NCI-H2171 treated with DMSO at 0.1 percent for 48 hours (cell line): Measurements from ENCODE around the gene FHOD3.

Experiments used
- DNase-seq: peaks from one replicate; lab custom pipeline; 2025; lab: John Stamatoyannopoulos, UW

FHOD3 gene

DNA sequence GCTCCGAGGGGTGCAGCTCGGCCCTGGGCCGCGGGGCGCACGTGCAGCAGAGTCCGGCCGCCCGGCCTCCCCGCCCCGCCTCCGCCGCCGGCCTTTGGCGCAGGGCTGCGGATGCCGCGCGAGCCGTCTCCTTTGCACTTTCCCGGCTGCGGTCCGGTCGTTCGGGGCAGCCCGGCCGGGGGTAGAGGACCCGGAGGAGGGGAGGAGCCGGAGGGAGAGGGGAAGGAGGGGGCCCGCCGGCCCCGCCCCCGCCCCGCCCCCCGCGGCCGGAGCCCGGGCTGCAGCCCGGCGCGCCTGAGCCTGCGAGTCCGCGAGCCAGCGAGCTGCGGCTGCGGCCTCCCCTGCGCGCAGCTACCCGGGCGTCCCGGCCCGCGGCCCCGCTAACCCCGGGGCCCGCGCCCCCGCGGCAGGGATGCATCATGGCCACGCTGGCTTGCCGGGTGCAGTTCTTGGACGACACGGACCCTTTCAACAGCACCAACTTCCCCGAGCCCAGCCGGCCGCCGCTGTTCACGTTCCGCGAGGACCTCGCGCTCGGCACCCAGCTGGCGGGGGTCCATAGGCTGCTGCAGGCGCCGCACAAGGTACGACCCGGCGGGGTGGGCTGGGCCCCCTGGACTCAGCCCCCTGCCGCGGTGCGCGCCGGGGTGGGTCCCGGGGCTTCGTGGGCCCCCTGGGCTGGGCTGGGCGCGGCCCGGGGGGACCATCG lies at the start of gene FHOD3:
FHOD3 (plus strand) TSS at position 297 of the 709 bp plus-strand sequence; CDS start at position 420, 123 bp downstream.
- peak; percentile 68 for DNase-seq

- DNase-seq: peak; percentile 20
Measured at GRCh38 chr18:36249392-36249791, 48.1 kb upstream of the FHOD3 start.

- DNase-seq: peak; percentile 43
Measured at GRCh38 chr18:36250827-36251226, 46.7 kb upstream of the FHOD3 start.

DNA sequence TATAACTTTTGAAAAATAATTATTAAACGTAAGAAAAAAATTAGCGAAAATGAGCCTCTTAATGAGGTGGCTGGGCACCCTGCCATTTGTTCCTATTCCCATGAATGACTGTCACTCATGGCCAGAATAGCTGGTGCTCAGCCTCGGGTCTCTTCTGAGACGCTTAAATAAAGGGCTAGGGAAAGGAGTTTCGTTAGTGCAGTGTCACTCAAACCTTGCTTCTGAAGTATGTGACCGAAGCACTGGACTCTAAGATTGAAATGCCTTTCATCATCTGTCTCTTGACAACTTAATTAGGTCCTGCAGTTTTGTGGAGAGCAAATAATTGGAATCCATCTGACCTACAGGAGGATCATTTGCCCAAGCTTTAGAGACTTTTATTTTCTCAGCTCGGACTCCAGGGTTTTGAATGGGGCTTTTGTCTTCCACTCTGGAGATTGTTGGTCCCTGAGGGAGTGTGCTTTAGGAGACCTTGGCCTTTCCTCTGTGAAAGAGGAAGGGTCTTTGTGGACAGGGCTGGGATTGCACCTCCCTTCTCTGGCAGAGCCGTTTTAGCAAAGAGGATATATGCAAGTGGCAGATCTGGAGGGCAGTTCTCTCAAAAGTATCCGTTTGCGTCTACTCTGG lies 42.3 kb upstream of the FHOD3 start:
- no peak for DNase-seq

- no peak for DNase-seq
Measured at GRCh38 chr18:36256094-36256493, 41.4 kb upstream of the FHOD3 start.

DNA sequence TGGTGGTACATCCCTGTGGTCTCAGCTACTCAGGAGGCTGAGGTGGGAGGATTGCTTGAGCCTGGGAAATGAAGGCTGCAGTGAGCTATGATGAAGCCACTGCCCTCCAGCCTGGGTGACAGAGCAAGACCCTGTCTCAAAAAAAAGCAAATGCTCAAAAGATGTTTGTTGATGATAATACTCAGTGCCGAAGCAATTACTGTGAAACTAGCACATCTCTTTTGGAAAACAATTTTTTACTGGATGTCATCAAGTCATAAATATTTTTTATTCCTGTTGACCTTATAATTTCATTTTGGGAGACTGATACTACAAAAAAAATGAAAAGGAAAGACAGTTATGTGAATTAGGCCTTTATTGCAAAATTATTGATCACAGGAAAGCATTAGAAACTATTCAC lies 34.5 kb upstream of the FHOD3 start:
- DNase-seq: no peak

GRCh38 chr18:36264283-36264682 lies 33.2 kb upstream of the FHOD3 start:
- DNase-seq: no peak

DNA sequence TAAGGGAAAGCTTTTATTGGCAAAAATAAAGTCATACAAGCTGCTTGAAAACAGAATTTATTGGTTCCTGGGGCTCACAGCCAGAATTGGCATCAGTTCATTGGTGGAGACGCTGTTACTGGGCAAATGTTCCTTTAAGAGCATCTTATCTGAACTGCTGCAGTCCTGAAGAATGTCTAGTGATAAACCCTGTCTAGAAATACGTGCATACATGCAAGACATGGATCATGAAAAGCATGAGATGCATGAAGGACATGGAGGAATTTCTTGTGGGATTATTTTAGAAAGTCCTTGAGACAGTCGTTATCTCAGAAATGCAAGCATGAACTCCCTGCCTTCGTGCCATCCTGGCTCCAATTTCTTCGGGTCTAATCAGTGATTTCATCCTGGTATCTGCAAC lies 32.5 kb upstream of the FHOD3 start:
- DNase-seq: no peak

- no peak for DNase-seq
Measured at GRCh38 chr18:36269157-36269556, 28.4 kb upstream of the FHOD3 start.

DNA sequence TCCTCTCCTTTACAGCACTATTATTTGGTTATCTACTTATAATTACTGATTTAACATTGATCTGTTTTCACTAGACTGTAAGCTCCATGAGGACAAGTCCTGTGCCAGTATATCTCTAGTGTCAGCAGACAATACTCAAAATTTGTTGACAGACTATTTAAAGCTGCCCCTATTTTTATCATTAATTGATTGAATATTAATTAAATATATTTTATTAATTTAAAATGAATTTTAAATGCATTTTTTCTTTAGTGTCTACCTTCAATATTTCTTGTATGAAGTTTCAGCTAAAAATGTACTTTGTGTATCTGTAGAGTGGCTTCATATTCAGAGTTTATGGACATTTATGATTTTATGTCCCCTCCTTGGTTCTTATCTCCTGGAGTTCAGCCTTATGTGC lies 26.4 kb upstream of the FHOD3 start:
- no peak for DNase-seq

DNA sequence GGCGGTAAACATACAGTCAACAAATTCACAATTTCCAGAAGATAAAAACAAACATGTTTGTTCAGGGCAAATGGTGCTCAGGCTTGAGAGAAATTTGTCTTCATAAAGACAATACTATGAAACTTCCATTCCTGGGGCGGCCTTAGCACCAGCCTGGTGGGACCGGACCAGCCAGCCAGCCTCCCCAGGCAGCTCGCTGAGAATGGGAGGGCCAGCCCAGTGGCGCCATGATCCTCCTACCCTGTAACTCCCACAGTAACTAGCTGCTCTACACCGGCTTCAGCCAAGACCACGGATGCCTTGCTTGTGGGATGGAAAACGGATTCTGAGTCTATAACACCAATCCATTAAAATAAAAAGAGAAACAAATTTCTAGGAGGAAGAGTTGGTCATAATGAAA lies 24.2 kb upstream of the FHOD3 start:
- DNase-seq: no peak

DNA sequence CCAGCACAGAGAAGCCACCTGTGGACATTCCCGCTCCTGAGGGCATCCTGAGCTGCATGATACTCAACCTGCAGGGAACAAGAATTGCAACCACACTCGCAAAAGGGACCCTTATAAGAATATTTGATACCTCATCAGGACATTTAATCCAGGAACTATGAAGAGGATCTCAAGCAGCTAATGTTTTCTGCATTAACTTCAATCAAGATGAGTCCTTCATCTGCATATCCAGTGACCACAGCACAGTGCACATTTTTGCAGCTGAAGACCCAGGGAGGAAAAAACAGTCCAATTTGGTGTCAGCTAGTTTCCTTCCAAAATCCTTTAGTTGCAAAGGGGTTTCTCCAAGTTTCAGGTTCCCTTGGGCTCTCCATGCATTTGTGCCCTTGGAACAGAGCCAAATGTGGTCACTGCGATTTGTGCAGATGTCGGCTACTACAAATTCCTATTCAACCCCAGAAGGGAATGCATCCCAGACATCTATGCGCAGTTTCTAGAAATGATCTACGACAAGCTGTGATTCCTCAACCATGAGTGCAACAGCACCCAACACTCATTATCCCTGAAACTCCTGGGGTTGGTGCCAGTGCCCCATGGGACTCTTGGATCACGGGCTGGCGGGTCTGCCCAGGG lies 23.3 kb upstream of the FHOD3 start:
- no peak for DNase-seq

DNA sequence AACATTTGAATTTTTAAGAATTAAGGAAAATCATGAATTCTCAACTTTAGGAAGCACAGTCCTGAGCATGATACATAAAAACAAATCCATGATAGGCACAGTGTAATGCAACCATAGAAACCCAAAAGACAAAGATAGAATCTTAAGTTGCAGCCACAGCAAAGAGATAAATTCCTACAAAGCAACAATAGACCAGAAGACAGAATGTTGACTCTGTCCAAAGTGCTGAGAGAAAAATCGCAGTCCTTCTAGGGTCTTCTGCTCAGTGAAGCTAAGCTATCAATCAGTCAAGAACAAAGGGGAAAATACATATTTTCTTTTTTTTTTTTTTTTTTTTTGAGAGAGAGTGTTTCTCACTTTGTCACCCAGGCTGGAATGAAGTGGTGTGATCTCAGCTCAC lies 22.0 kb upstream of the FHOD3 start:
- no peak for DNase-seq

DNA sequence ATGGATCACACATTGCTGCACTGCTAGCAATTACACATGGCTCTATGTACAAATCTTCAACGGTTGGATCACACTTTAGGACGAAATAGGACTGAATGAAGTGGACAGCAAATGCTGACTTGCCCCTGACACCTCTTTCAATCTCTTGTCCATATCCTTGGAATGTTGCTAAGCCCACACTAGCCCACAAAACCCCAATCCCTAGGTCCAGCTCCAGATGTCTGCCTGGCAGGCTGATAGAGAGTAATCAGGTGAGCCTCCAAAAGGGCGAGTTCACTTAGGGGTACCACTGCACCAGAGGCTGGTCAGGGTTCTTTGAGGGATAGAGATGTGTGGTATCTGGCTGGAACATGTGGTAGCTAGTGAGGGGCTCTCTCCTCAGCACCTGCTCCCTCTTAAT lies 18.5 kb upstream of the FHOD3 start:
- DNase-seq: no peak

- DNase-seq: peak; percentile 78
Measured at GRCh38 chr18:36281936-36282335, 15.6 kb upstream of the FHOD3 start.

- DNase-seq: no peak
Measured at GRCh38 chr18:36283448-36283847, 14.1 kb upstream of the FHOD3 start.

GRCh38 chr18:36284268-36284667 lies 13.2 kb upstream of the FHOD3 start:
- no peak for DNase-seq

- DNase-seq: peak; percentile 78
Measured at GRCh38 chr18:36284671-36285295, 12.7 kb upstream of the FHOD3 start.

GRCh38 chr18:36287653-36288052 lies 9.9 kb upstream of the FHOD3 start:
- no peak for DNase-seq

- no peak for DNase-seq
Measured at GRCh38 chr18:36288689-36289088, 8.8 kb upstream of the FHOD3 start.

DNA sequence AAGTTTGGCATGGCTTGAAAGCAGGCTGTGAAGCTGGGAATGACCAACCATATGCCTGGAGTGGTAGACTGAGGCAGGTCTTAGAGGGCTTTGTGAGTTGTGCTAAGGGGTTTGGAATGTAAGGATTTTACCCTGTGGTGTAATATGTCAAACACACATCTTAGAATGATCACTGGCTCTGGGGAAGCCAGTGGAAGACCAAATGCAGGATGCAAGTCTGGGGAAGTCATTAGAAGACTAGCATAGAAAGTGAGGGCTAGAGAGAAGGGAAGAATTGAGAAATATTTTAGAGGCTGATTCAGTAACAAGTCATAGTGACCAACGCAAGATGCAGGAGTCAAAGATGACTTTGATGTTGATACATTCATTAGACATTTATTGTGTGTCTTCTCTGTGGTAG lies 3.5 kb upstream of the FHOD3 start:
- no peak for DNase-seq

DNA sequence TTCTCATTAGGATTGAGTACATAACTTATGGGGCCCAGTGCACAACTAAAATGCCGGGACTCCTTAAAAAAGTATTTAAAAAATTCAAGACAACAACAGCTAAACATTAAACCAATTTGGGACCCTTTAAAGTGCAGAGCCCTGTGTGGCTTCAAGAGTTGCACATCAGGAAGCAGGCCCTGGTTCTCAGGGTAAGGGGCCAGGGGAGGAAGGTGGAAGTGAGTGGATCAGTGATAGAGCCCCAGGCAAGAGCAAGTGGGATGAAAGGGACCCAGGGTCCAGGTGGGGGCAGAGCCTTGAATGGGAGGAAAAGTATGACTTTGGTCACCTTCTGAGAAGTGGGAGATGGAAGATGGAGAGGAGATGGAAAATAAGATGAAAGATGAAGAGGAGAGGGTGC lies 2.3 kb upstream of the FHOD3 start:
- DNase-seq: no peak

GRCh38 chr18:36295880-36296301 lies 1.6 kb upstream of the FHOD3 start:
- DNase-seq: no peak
